GM18519 (cell line): ENCODE measurements around the gene ZNF562.

ENCODE experiments used
- ATAC-seq: cut with Tn5 transposase; IDR thresholded peaks from one replicate; pipeline ENCODE4 v1.9.1; 2021; ENCODE audit warnings: mild to moderate bottlenecking, moderate library complexity; ENCODE audit not compliant: unreplicated experiment, low FRiP score

ZNF562 gene

GRCh38 chr19:9645472-9645871, 29.4 kb downstream of the ZNF562 start:
- ATAC-seq = no peak

GRCh38 chr19:9644472-9644871, 30.4 kb downstream of the ZNF562 start:
- ATAC-seq = no peak

- ATAC-seq = no peak
Measured at GRCh38 chr19:9641810-9642209, 33.1 kb downstream of the ZNF562 start.

GRCh38 chr19:9640956-9641355, 33.9 kb downstream of the ZNF562 start:
- no peak for ATAC-seq

GRCh38 chr19:9636018-9636417, 38.9 kb downstream of the ZNF562 start:
- no peak for ATAC-seq

GRCh38 chr19:9627856-9628255, 47.0 kb downstream of the ZNF562 start:
- no peak for ATAC-seq

- ATAC-seq = no peak
Measured at GRCh38 chr19:9622531-9622930, 52.4 kb downstream of the ZNF562 start.

- ATAC-seq = no peak
Measured at GRCh38 chr19:9621156-9622037, 53.5 kb downstream of the ZNF562 start, which contains the start of gene ZNF561. ZNF561 (minus strand) TSS chr19:9621232; CDS start chr19:9619456, 1,776 bp downstream.

GRCh38 chr19:9620842-9621155, 54.1 kb downstream of the ZNF562 start:
- ATAC-seq = no peak

- ATAC-seq = no peak
Measured at GRCh38 chr19:9615844-9616243, 59.1 kb downstream of the ZNF562 start.

- no peak for ATAC-seq
Measured at GRCh38 chr19:9610484-9611113, 64.3 kb downstream of the ZNF562 start.

- no peak for ATAC-seq
Measured at GRCh38 chr19:9608912-9609311, 66.0 kb downstream of the ZNF562 start.

GRCh38 chr19:9597027-9597426, 77.9 kb downstream of the ZNF562 start:
- no peak for ATAC-seq
